Endodermal cell (in vitro differentiated cells): Measurements from ENCODE around the gene PTTG1IP. TPM values are rescaled to one million over a fixed set of nuclear protein-coding genes. Genes with fewer than 3 reads are reported as not detected.

ENCODE experiments used
- DNase-seq: peaks from one replicate; pipeline ENCODE4 v3.0.0-alpha.2; 2017
- H3K27ac ChIP-seq: 2 replicates; pipeline ENCODE4 v1.5.1; 2013; ENCODE audit warnings: mild to moderate bottlenecking, low read depth, low read length, moderate library complexity
- H3K27me3 ChIP-seq: 2 replicates; pipeline ENCODE4 v1.6.1; 2013; ENCODE audit warnings: mild to moderate bottlenecking, low read length, moderate library complexity; ENCODE audit not compliant: insufficient read depth, control insufficient read depth, poor library complexity, severe bottlenecking
- H3K36me3 ChIP-seq: 2 replicates; pipeline ENCODE4 v1.7.0; 2013; ENCODE audit warnings: mild to moderate bottlenecking, low read length, moderate library complexity; ENCODE audit not compliant: control insufficient read depth, insufficient read depth
- H3K4me1 ChIP-seq: one replicate; pipeline ENCODE4 v1.7.0; 2013; ENCODE audit warnings: low read length; ENCODE audit not compliant: control insufficient read depth, insufficient read depth
- H3K4me3 ChIP-seq: 2 replicates; pipeline ENCODE4 v1.5.1; 2013; ENCODE audit warnings: mild to moderate bottlenecking, low read length, moderate library complexity
- H3K9ac ChIP-seq: 2 replicates; pipeline ENCODE4 v1.6.1; 2013; ENCODE audit warnings: mild to moderate bottlenecking, low read length, moderate library complexity; ENCODE audit not compliant: poor library complexity, severe bottlenecking; ENCODE audit errors: extremely low read depth
- H3K9me3 ChIP-seq: 2 replicates; pipeline ENCODE4 v1.6.1; 2013; ENCODE audit warnings: mild to moderate bottlenecking, low read length, moderate library complexity; ENCODE audit not compliant: control insufficient read depth
- H3K27ac Mint-ChIP-seq: 2 replicates; pipeline ENCODE4 v1.8.0; 2020; ENCODE audit warnings: mixed read lengths
- H3K27me3 Mint-ChIP-seq: 2 replicates; pipeline ENCODE4 v1.8.0; 2021; ENCODE audit warnings: mild to moderate bottlenecking, mixed read lengths; ENCODE audit not compliant: insufficient read depth
- H3K36me3 Mint-ChIP-seq: 2 replicates; pipeline ENCODE4 v1.8.0; 2020; ENCODE audit warnings: low read depth, mixed read lengths
- H3K4me1 Mint-ChIP-seq: 2 replicates; pipeline ENCODE4 v1.8.0; 2020; ENCODE audit warnings: mixed read lengths
- H3K4me3 Mint-ChIP-seq: 2 replicates; pipeline ENCODE4 v1.8.0; 2020; ENCODE audit warnings: mild to moderate bottlenecking, moderate library complexity, mixed read lengths
- H3K9me3 Mint-ChIP-seq: 2 replicates; pipeline ENCODE4 v1.8.0; 2020; ENCODE audit warnings: mild to moderate bottlenecking, mixed read lengths
- WGBS, 2 experiments: methylation state at CpG; one replicate each; pipeline versions ENCODE4 v1.1.5 to v1.1.7; 2013; ENCODE audit warnings: missing lambda C conversion rate in 2 of 2, mixed read lengths in 1 of 2; ENCODE audit not compliant: insufficient coverage in 1 of 2, insufficient read length in 1 of 2; 5-methylcytosine and 5-hydroxymethylcytosine counted together
- total RNA-seq, 2 donors: library from RNA; stranded (reverse); fragmentation: NEBNext Ultra II Directional in 1 of 2; extraction: Animal tissue kit (Norgen Biotek cat#: 25700) in 1 of 2; gene quantifications; 2 replicates in 1 of 2; 3 replicates in 1 of 2; pipeline ENCODE4 v1.2.1, GENCODE V29; 2021
- TF ChIP-seq, protein P1 (sequence below): fragments of 200-600 bp; sonication (generic); conservative IDR thresholded peaks from 2 replicates; pipeline ENCODE4 v1.5.0; 2021; ENCODE audit warnings: antibody characterized with exemption, mild to moderate bottlenecking

The PTTG1IP gene
- total RNA-seq, 2 donors from 2014 or later = 155 to 168 TPM

DNA sequence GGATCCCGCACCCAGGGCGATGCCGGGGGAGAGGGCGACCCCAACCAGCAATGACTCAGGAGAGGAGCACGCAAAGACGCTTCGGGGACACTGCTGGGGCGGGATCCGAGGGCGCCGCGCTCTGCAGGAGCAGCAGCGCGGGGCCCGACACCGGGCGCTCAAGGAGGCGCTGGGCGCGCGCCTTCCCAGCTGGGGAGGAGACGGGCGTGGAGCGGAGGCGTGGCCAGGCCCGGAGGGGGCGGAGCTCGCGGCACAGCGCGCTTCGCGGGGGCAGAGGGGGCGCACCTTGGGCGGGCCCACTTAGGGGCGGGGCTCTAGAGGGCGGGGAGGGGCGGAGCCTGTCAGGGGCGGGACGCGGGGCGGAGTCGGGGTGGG is 56.0 kb downstream of the PTTG1IP start:
- H3K36me3 ChIP-seq = peaks cover 4% of the 10 kb centered on the region
- peak overlapping the region; percentile 84 for H3K4me3 ChIP-seq
- peaks cover 15% of the 10 kb centered on the region for H3K4me1 Mint-ChIP-seq
- H3K27ac ChIP-seq = no peak overlapping the region
- H3K27ac Mint-ChIP-seq = no peak overlapping the region
- peak; percentile 95 for DNase-seq
- H3K9me3 ChIP-seq = peaks cover 25% of the 10 kb centered on the region
- H3K36me3 Mint-ChIP-seq = peaks cover 11% of the 10 kb centered on the region
- peak overlapping the region; percentile 59 for H3K4me3 Mint-ChIP-seq
- H3K9me3 Mint-ChIP-seq = peaks cover 35% of the 10 kb centered on the region
- TF ChIP-seq, protein P1, sequence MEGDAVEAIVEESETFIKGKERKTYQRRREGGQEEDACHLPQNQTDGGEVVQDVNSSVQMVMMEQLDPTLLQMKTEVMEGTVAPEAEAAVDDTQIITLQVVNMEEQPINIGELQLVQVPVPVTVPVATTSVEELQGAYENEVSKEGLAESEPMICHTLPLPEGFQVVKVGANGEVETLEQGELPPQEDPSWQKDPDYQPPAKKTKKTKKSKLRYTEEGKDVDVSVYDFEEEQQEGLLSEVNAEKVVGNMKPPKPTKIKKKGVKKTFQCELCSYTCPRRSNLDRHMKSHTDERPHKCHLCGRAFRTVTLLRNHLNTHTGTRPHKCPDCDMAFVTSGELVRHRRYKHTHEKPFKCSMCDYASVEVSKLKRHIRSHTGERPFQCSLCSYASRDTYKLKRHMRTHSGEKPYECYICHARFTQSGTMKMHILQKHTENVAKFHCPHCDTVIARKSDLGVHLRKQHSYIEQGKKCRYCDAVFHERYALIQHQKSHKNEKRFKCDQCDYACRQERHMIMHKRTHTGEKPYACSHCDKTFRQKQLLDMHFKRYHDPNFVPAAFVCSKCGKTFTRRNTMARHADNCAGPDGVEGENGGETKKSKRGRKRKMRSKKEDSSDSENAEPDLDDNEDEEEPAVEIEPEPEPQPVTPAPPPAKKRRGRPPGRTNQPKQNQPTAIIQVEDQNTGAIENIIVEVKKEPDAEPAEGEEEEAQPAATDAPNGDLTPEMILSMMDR = no peak
- no peaks in the 10 kb centered on the region for H3K4me1 ChIP-seq
- H3K27me3 Mint-ChIP-seq = peaks cover 24% of the 10 kb centered on the region
- 1 to 10% methylated on average over 2 to 35 of the region's 43 CpGs for WGBS, 2 experiments
- peak overlapping the region; percentile 70 for H3K9ac ChIP-seq
- no peaks in the 10 kb centered on the region for H3K27me3 ChIP-seq

DNA sequence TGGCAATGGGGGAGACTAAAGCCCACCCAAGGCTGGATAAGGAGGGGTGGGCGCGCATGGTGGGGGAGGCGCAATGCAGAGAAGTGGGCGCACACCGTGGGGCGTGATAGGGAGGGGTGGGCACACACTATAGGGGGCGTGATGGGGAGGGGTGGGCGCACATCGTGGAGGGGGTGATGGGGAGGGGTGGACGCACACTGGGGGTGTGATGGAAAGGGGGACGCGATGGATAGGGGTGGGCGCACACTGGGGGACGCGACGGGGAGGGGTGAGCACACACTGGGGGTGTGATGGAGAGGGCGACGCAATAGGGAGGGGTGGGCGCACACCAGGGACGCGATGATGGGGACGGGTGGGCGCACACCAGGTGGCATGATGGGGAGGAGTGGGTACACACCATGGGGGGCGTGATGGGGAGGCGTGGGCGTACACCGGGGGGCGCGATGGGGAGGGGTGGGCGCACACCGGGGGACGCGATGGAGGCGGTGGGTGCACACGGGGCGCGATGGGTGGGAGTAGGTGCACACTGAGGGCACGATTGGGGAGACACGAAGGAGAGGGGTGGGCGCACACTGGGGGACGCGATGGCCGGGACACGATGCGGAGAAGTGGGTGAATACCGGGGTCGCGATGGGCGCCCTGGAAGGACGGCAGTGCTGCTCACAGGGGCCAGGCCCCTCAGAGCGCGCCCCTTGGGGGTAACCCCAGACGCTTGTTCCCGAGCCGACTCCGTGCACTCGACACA is 56.6 kb downstream of the PTTG1IP start:
- H3K4me1 ChIP-seq = no peaks in the 10 kb centered on the region
- peak overlapping the region; percentile 84 for H3K4me3 ChIP-seq
- peaks cover 30% of the 10 kb centered on the region for H3K9me3 Mint-ChIP-seq
- 51 to 65% methylated on average over 15 to 54 of the region's 57 CpGs for WGBS, 2 experiments
- H3K27me3 ChIP-seq = no peaks in the 10 kb centered on the region
- TF ChIP-seq, protein P1 = no peak
- H3K36me3 ChIP-seq = peaks cover 4% of the 10 kb centered on the region
- peaks cover 22% of the 10 kb centered on the region for H3K9me3 ChIP-seq
- H3K36me3 Mint-ChIP-seq = peaks cover 11% of the 10 kb centered on the region
- H3K4me1 Mint-ChIP-seq = peaks cover 18% of the 10 kb centered on the region
- DNase-seq = no peak
- H3K27ac ChIP-seq = no peak overlapping the region
- H3K27ac Mint-ChIP-seq = no peak overlapping the region
- peaks cover 24% of the 10 kb centered on the region for H3K27me3 Mint-ChIP-seq
- H3K9ac ChIP-seq = peak overlapping the region; percentile 70
- peak overlapping the region; percentile 59 for H3K4me3 Mint-ChIP-seq

DNA sequence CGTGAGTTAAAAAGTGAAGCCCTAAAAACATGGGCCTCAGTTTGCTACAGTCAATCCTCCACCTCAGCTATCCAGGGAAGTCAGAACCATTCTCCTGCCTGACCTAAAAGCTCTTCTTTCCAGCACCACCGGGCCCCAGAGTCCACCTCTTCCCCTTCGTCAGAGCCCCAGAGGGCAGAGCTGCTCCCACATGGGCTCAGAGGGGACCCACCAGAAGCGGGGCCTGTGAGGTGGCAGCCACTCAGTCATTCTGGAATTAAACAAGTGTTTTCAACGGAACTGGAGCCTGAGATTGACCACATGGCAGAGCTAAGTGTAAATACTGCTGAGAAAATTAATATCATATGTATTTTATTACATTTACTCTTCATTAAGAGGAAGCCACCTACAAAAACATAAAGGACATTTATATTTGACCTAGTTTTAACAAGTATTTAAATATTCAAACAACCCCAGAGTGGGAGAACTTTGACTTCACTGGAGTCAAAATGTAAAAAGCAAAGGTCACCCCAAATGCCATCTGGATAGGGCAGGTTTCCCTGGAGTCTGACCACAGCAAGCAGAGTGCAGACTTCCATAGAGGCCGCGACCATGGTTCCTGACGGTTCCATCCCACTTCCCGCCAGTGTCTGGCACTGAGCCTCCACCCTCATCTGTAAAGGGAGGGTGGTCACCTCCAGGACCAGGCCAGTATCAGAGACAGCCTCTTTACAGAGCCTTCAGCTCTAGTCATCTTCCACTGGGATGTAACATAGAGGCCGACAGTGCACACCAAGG is 57.5 kb downstream of the PTTG1IP start:
- TF ChIP-seq, protein P1 = no peak
- DNase-seq = peak; percentile 45
- Histone ChIP-seq H3K4me1 (no peaks in the 10 kb centered on the region), H3K27me3 (no peaks in the 10 kb centered on the region), H3K4me3 (no peak overlapping the region), H3K9me3 (peaks cover 18% of the 10 kb centered on the region), H3K36me3 (peaks cover 12% of the 10 kb centered on the region), H3K27ac (no peak overlapping the region), H3K9ac (no peak overlapping the region)
- H3K4me3 Mint-ChIP-seq = peak overlapping the region; percentile 59
- H3K27me3 Mint-ChIP-seq = peaks cover 19% of the 10 kb centered on the region
- H3K4me1 Mint-ChIP-seq = peaks cover 18% of the 10 kb centered on the region
- H3K36me3 Mint-ChIP-seq = peaks cover 18% of the 10 kb centered on the region
- 93% methylated on average over 8 to 10 of the region's 10 CpGs for WGBS, 2 experiments
- H3K27ac Mint-ChIP-seq = no peak overlapping the region
- H3K9me3 Mint-ChIP-seq = peaks cover 22% of the 10 kb centered on the region
